Subcutaneous adipose tissue (tissue), 4 donors: ENCODE measurements around the gene CASP9. TPM values are rescaled to one million over a fixed set of nuclear protein-coding genes. Genes with fewer than 3 reads are reported as not detected.

ENCODE experiments used
- total RNA-seq, 4 donors: library from RNA; depleted of rRNA; stranded (reverse); fragments of >200 nt; gene quantifications; one replicate each; pipeline ENCODE4 v1.1.0, GENCODE V29; 2016
- TF ChIP-seq, protein P1 (sequence below): fragments of 450-650 bp; IDR thresholded peaks from one replicate; pipeline ENCODE4 v1.5.1; 2016; ENCODE audit warnings: low read depth, mild to moderate bottlenecking, control low read depth, antibody characterized with exemption, moderate library complexity

Gene CASP9
- total RNA-seq, 4 donors from 2014 or later = 10.1 to 12.1 (median 10.3) TPM

DNA sequence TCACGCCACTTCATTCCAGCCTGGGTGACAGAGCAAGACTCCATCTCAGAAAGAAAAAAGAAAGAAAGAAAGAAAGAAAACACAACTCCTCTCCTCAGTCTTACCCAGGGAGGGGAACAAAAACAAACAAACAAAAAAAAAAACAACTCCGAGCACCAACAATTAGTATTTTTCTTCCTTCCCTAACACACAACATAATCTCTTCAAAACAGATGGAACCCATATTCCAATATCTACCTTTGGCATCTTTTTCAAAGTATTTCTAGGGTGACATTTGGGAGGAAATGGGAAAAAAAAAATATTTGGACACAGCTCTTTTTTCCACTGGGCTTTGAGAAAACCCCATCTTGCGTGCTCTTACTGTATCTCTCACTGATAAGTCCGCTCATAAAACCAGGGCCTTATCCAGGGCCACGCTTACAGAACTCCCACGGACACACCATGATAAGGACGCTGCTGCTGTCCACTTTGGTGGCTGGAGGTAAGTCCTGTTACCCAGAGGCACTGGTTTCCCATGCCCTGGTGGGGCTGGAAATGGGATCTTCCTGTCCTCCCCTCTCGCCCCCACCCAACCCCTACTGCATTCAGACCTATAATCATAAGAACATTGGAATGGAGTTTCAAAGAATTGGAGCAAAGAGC lies 67.6 kb downstream of the CASP9 start, which contains the start of gene CELA2A:
CELA2A (plus strand) TSS at position 420 of the 642 bp plus-strand sequence; CDS start at position 442, 22 bp downstream.
- TF ChIP-seq, protein P1, sequence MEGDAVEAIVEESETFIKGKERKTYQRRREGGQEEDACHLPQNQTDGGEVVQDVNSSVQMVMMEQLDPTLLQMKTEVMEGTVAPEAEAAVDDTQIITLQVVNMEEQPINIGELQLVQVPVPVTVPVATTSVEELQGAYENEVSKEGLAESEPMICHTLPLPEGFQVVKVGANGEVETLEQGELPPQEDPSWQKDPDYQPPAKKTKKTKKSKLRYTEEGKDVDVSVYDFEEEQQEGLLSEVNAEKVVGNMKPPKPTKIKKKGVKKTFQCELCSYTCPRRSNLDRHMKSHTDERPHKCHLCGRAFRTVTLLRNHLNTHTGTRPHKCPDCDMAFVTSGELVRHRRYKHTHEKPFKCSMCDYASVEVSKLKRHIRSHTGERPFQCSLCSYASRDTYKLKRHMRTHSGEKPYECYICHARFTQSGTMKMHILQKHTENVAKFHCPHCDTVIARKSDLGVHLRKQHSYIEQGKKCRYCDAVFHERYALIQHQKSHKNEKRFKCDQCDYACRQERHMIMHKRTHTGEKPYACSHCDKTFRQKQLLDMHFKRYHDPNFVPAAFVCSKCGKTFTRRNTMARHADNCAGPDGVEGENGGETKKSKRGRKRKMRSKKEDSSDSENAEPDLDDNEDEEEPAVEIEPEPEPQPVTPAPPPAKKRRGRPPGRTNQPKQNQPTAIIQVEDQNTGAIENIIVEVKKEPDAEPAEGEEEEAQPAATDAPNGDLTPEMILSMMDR = no peak

DNA sequence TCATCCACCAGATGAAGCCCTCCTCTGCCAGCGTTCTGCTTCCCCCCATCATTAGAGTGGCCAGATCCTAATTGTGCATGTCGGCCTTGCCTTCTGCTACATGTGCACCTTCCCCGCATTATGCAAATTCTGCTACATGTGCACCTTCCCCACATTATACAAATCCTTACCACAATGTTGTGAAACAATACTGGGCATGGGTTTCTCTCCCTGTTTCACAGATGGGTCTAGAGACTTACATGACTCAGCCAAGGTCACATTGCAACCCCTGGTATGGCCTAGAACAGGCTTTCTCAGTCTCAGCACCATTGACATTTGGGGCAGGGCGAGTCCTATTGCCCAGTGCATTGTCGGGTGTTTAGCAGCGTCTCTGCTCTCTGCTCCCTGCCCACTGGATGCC lies 68.5 kb downstream of the CASP9 start:
- TF ChIP-seq, protein P1 = no peak

- TF ChIP-seq, protein P1 = no peak
These were observed 69.8 kb downstream of the CASP9 start for GRCh38 chr1:15454256-15454655.

DNA sequence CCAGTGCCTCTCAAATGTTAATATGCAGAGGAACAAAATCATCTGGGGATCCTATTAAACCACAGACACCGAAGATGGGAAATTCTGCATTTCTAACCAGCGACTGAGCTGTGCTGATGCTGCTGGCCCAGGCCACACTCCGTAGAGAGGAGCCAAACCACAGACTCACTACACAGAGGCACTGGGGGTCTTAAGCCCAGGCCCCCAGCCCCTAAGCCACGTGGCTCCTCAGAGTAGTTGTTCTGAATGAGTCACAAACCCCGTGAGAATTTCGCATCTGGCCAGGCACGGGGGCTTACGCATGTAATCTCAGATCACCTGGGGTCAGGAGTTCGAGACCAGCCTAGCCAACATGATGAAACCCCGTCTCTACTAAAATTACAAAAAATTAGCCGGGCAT lies 70.3 kb downstream of the CASP9 start:
- TF ChIP-seq, protein P1 = no peak

GRCh38 chr1:15452866-15453571 lies 71.0 kb downstream of the CASP9 start:
- TF ChIP-seq, protein P1 = no peak

GRCh38 chr1:15452216-15452615 lies 71.8 kb downstream of the CASP9 start:
- TF ChIP-seq, protein P1 = no peak

- TF ChIP-seq, protein P1 = no peak
These were observed 72.8 kb downstream of the CASP9 start for GRCh38 chr1:15451014-15451722.
